Lower leg skin (tissue), 3 donors: Measurements from ENCODE around the gene DOCK7.

ENCODE experiments used
- CTCF ChIP-seq, 3 donors: fragments of 450-650 bp; IDR thresholded peaks; one replicate each; pipeline ENCODE4 v1.5.1; 2016; ENCODE audit warnings: antibody characterized with exemption in 3 of 3, mild to moderate bottlenecking in 3 of 3, moderate library complexity in 2 of 3
- POLR2A ChIP-seq, 2 donors: fragments of 450-650 bp; IDR thresholded peaks; one replicate each; pipeline ENCODE4 v1.6.1; 2016 to 2017; ENCODE audit warnings: antibody characterized with exemption in 2 of 2, mild to moderate bottlenecking in 1 of 2, moderate library complexity in 1 of 2

GRCh38 chr1:62516600-62516999, 171.6 kb downstream of the DOCK7 start:
- no peak for TF ChIP-seq CTCF (IDR thresholded peaks at IDR 0.05)
- no peak for TF ChIP-seq POLR2A (IDR thresholded peaks at IDR 0.05)
